Right kidney (tissue), 9 donors: ENCODE measurements around the gene PARL.
A peak's percentile ranks its signal among the peaks of the same experiment; 100 is the strongest.

Experiments
- DNase-seq: peaks from one replicate; pipeline ENCODE4 v3.0.0-alpha.2; 2016
- long read RNA-seq, 8 donors: transcript quantifications; one replicate each; lab custom pipeline, GENCODE V29; 2026

PARL gene
- long read RNA-seq, donor 1, transcript PARL-202 (10 exons, 1,414 nt): major isoform, 16 of 21 reads
- long read RNA-seq, donor 1, partial matches to known transcripts: 0 of 21 reads
- long read RNA-seq, donor 1, other reads (novel, unspliced or antisense): 0 of 21 reads
- long read RNA-seq, donor 2, partial matches to known transcripts: 0 of 8 reads
- long read RNA-seq, donor 2, other reads (novel, unspliced or antisense): 0 of 8 reads
- long read RNA-seq, donor 3, partial matches to known transcripts: 0 of 6 reads
- long read RNA-seq, donor 3, other reads (novel, unspliced or antisense): 0 of 6 reads
- long read RNA-seq, donor 4, transcript PARL-202 (10 exons, 1,414 nt): major isoform, 9 of 23 reads
- long read RNA-seq, donor 4, partial matches to known transcripts: 10 of 23 reads
- long read RNA-seq, donor 4, other reads (novel, unspliced or antisense): 0 of 23 reads
- long read RNA-seq, donor 5, transcript PARL-202 (10 exons, 1,414 nt): major isoform, 19 of 26 reads
- long read RNA-seq, donor 5, partial matches to known transcripts: 0 of 26 reads
- long read RNA-seq, donor 5, other reads (novel, unspliced or antisense): 0 of 26 reads
- long read RNA-seq, donor 6, transcript PARL-202 (10 exons, 1,414 nt): major isoform, 5 of 16 reads
- long read RNA-seq, donor 6, partial matches to known transcripts: 6 of 16 reads
- long read RNA-seq, donor 6, other reads (novel, unspliced or antisense): 0 of 16 reads
- long read RNA-seq, donor 7, transcript PARL-202 (10 exons, 1,414 nt): major isoform, 13 of 18 reads
- long read RNA-seq, donor 7, partial matches to known transcripts: 0 of 18 reads
- long read RNA-seq, donor 7, other reads (novel, unspliced or antisense): 0 of 18 reads
- long read RNA-seq, donor 8, transcript PARL-202 (10 exons, 1,414 nt): major isoform, 10 of 14 reads
- long read RNA-seq, donor 8, partial matches to known transcripts: 0 of 14 reads
- long read RNA-seq, donor 8, other reads (novel, unspliced or antisense): 0 of 14 reads

- DNase-seq: peak; percentile 92
These were observed at the start of gene PARL for GRCh38 chr3:183884427-183885296. Gene PARL (minus strand): TSS chr3:183884880. CDS start chr3:183884846, 34 bp downstream.

DNA sequence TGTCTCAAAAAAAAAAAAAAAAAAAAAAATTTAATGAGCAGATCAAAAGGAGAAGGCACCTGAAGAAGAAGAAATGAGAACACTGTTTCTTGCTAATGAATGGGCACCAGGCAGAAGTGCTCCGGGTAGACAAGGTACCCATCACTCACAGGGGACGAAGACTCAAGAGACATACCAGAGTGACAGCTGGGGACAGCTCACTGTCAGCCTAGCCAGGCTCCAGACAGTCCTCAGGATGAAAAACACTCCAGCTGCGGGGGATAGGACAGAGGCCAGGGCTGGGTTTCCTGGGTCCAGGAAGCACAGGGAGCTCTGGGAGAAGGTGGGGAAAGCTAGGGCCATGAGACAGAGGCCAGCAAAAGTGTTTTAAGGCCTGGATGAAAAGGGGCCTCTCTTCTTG, 48.5 kb upstream of the PARL start:
- no peak for DNase-seq

DNA sequence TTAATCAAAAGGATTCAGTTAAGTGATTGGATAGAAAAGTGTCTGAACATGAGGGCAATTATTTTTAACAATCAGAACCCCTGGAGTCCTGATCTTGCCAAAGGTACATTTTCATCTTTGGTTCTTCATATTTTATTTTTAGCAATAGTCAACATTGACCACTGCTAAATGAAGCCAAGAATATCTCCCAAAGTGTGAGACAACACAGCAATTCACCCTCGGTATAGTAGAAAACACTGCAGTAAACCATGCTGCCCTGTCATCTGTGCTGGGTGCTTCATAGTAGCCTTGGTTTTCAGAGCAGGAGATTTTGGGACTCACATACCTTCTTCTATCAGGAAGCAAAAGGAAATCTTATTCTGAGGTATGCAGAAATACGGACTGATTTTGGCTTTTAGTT, 47.2 kb upstream of the PARL start:
- no peak for DNase-seq

- DNase-seq: no peak
These were observed 45.4 kb upstream of the PARL start for GRCh38 chr3:183930086-183930485.

DNA sequence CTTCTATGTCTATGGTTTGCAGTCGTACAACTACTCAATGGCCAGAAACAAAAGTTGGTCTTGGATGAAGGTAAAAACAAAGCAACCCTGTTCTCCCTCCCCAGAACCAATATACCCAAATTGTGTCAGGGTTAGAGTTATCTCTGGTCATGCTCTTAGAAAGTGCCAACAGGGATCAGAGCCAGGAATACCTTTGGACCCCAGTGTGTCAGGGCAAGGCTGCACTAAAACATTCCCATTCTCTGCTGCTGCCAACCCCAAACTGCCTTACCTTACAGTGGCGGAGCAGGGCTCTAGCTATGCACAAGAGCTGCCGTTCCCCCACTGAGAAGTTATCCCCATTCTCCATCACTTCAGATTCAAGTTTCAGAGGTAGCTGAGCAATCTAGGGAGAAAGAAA, 42.4 kb upstream of the PARL start:
- DNase-seq: no peak

- no peak for DNase-seq
These were observed 40.3 kb upstream of the PARL start for GRCh38 chr3:183924956-183925355.

GRCh38 chr3:183924543-183924942, 39.9 kb upstream of the PARL start:
- DNase-seq: no peak

GRCh38 chr3:183922421-183922820, 37.7 kb upstream of the PARL start:
- no peak for DNase-seq

- DNase-seq: no peak
These were observed 36.4 kb upstream of the PARL start for GRCh38 chr3:183921096-183921495.

DNA sequence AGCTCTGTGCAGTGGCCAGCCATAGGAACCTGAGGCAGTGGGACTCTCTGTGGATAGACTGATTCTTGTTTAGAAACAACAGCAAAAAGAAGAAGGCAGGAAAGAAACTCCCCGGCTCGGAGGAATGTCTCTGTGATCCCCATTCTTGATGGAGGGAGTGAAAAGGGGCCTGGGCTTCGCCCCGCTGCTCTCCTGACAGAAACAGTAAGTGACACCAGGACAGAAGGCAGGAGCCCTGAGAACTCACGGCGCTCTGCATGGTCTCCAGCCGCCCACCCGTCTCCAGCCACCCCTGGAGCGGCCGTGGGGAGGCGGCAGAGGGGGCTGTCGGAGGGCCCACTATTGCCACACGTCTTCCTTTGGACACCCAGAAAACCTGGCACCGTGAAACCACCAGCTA, 35.7 kb upstream of the PARL start:
- DNase-seq: no peak

DNA sequence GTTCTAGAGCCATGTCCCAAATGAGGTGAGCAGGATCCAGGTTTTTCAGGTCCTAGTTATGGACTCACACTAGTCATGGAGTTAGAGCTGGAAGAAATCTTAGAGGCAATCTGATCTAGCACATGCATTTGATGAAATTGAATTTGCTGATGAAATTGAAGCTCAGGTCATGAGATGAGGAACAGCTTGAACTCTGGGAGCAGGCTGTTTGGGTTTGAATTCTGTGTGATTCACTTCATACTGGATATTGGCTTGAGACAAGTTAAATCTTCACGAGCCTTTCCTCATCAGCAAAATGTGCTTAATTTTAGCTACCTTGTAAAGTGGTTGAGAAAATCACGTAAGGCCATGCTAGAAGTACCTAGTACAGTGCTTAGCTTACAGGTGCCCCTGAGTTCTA, 33.5 kb upstream of the PARL start:
- DNase-seq: no peak

DNA sequence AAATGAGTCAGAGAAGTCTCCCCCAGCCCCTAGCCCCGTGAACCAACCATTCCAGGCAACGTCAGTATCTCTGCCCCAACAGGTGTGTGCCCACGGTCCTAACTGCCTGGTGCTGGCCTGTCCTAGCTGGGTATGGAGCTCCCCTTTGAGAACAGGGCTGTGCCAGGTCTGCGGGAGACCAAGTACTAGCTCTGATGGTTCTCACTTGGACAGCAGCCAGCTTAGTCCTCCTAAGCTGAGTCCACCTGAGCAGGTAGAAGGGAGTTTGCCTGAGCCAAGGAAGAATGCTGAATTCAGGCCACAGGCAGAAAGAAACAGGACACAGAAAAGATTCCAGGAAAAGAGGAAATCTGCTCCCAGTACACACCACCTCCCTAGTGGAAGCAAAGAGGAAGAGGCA, 33.1 kb upstream of the PARL start:
- DNase-seq: no peak

DNA sequence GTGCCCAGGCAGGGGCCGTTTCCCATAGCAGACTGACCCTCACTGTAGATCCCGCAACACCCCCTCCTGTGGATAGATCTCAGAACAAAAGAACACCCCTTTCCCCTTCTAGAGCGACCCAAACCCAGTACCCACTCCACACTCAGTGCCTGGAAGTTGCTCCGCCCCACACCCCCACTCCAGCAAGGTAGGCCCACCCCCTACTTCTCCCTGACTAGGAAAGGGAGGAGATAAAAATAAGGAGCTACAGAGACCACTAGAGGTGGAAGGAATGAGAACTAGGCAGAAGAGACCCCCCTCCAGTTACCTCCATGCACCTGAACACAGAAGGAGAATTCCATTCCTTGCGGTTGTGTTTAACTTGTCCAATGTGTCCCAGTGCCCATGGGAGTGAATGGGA, 30.2 kb upstream of the PARL start:
- no peak for DNase-seq

GRCh38 chr3:183913580-183913920, 28.9 kb upstream of the PARL start:
- DNase-seq: no peak

DNA sequence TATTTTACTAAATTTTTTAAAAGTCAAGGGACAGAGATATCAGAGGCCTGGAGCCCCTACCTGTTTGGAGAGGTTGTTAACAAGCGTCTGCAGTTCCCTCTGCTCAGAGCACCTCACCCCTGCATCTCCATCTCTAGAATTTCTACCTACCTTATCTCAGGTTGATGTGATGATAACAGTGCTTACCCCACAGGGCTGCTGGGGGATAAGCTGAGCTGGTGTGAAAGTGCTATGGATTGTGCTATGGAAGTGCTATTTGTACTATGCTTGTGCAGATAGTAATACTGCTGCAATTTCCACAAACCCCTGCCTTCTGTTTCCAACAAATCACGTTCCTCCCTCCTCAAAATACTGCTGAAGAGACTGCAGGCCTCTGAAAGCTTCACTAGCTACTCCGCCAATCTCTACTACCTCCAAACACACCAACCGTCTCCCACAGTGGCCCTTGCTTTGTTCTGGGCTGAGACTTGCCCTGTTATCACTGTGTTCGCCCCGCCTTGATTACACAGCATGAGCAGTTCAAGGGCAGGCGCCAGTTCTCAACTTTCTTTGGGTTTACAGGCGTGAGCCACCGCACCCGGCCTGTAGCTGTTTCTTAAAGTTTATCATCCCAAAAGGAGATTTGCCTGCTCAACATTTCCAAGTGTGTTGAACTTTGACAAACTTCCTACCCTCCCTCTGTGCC, 28.4 kb upstream of the PARL start:
- no peak for DNase-seq

DNA sequence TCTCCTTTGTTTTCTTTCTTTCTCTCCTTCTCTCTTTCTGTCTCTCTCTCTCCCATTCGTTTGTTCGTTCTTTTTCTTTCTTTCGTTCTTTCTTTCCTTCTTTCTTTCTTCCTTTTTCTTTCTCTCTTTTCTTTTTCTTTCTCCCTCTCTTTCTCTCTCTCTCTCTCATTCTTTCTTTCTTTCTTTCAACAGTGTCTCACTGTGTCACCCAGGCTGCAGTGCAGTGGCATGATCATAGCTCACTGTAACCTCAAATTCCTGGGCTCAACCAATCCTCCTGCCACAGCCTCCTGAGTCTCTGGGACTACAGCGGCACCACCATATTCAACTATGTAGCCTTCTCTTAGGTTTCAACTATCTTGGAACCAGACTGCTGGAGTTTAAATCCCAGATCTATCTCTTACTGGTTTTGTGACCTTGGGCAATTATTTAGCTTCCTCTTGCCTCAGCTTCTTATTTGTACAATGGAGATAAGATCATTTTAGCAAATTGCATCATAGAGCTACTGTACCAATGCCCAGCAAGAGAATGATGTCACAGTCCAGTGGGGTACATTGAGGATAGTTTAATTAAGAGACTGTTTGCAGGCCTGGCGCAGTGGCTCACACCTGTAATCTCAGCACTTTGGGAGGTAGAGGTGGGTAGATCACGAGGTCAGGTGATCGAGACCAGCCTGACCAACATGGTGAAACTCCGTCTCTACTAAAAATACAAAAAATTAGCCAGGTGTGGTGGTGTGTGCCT, 27.3 kb upstream of the PARL start:
- DNase-seq: no peak

DNA sequence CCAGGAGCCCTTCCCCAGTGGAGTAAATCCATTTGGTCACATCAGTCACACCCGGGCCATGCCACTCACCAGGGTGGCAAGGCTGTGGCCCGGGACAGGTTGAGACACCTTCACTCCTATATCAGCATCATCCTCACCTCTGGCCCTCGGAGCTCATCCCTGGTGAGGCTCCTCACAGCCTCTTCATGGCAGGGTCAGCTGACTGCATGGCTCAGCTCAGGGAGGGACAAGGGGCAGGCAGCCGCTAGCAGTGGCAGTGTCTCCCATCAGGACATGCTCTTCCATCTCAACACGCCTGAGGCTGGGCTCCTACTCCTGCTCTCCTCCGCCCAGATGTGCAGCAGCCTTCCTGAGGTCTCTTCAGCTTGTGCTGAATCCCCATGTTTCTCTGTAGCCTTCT, 26.4 kb upstream of the PARL start:
- no peak for DNase-seq

DNA sequence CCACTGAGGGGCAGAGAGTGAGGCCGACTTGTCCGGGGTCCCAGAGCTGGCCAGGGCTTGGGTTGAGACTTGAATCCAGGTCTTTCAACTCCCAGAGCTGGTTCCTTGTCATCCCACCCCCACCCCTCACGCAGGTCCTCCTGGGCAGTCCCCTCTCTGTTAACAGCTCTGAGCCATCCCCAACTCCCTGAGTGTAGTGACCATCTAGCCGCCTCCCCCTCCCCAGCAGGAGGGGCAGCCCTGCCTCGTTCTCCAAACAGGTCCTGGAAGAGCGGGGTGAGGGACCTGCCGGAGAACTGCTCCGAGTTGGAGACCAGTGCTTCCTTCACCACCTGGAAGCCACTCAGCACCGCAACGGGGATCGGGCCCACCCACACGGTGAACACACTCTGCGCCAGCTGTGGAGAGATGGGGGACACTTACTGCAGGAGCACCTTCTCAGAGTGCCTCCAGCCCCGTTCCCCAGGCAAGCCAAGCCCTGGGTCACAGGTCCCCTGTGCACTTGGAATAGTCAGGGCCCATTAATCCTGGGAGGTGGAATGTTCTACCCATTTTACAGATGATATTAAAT, 24.4 kb upstream of the PARL start:
- no peak for DNase-seq

DNA sequence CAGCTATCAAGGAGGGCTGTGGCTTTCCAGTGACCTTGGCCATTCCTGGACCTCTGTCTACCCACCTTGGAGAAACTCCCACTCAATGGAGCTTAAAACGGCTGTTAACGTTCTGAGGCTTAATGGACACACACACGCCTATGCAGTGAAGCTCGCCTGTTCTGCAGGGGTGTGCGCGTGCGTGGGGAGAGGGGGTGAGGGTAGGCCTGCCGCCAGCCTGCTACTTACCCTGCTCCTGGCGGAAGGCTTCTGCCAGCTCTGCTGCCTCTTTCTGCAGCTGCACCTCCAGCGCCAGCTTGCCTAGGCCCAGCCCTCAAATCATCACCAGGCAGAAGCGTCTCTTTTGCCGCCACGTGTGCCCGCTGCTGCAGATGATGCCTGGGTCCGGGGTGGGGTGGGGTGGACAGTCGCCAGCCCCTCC, 23.2 kb upstream of the PARL start:
- no peak for DNase-seq

- no peak for DNase-seq
These were observed 22.5 kb upstream of the PARL start for GRCh38 chr3:183907176-183907575.
